Liver (tissue), 9 donors: Measurements from ENCODE around the gene SLC25A17. TPM values are rescaled to one million over a fixed set of nuclear protein-coding genes. Genes with fewer than 3 reads are reported as not detected.

Source experiments
- DNase-seq: peaks from one replicate; pipeline ENCODE4 v3.0.0-alpha.2; 2017; ENCODE audit warnings: low spot score
- H3K27ac ChIP-seq, 2 donors: one replicate each; pipeline ENCODE4 v1.7.0; 2013; ENCODE audit warnings: inconsistent platforms in 2 of 2, low read length in 2 of 2, control low read depth in 1 of 2, low read depth in 1 of 2, mild to moderate bottlenecking in 1 of 2
- H3K27me3 ChIP-seq, 4 donors: one replicate each; pipeline versions ENCODE4 v1.6.1 to v1.7.0; 2013; ENCODE audit warnings: low read length in 3 of 4, inconsistent platforms in 1 of 4, mild to moderate bottlenecking in 1 of 4, moderate library complexity in 1 of 4; ENCODE audit not compliant: control insufficient read depth in 4 of 4, insufficient read depth in 4 of 4
- H3K36me3 ChIP-seq, 4 donors: one replicate each; pipeline versions ENCODE4 v1.6.1 to v1.7.0; 2013; ENCODE audit warnings: low read length in 3 of 4, mild to moderate bottlenecking in 3 of 4, low read depth in 1 of 4, moderate library complexity in 1 of 4; ENCODE audit not compliant: control insufficient read depth in 4 of 4, insufficient read depth in 3 of 4
- H3K4me1 ChIP-seq, 4 donors: one replicate each; pipeline versions ENCODE4 v1.6.1 to v1.7.0; 2013; ENCODE audit warnings: low read length in 3 of 4, mild to moderate bottlenecking in 3 of 4, moderate library complexity in 1 of 4; ENCODE audit not compliant: control insufficient read depth in 4 of 4, insufficient read depth in 4 of 4
- H3K4me3 ChIP-seq, 3 donors: one replicate each; pipeline versions ENCODE4 v1.6.1 to v1.7.0; 2013; ENCODE audit warnings: low read length in 3 of 3, control low read depth in 1 of 3, low read depth in 1 of 3, mild to moderate bottlenecking in 1 of 3
- H3K9ac ChIP-seq, 2 donors: one replicate each; pipeline ENCODE4 v1.7.0; 2013; ENCODE audit warnings: low read length in 2 of 2, mild to moderate bottlenecking in 2 of 2, moderate library complexity in 2 of 2, control low read depth in 1 of 2, low read depth in 1 of 2
- H3K9me3 ChIP-seq, 4 donors: one replicate each; pipeline versions ENCODE4 v1.6.1 to v1.7.0; 2013; ENCODE audit warnings: low read length in 3 of 4; ENCODE audit not compliant: control insufficient read depth in 4 of 4
- ATF3 ChIP-seq: IDR thresholded peaks from 2 replicates; pipeline ENCODE4 v1.6.1; 2016; ENCODE audit warnings: antibody characterized with exemption
- CTCF ChIP-seq: fragments of 150-350 bp; IDR thresholded peaks from 2 replicates; pipeline ENCODE4 v1.5.1; 2017; ENCODE audit warnings: improper control_type of control experiment, low read depth, low read length; ENCODE audit not compliant: missing input control
- EGR1 ChIP-seq, 2 donors: IDR thresholded peaks; 2 replicates each; pipeline ENCODE4 v1.6.1; 2016 to 2018; ENCODE audit warnings: antibody characterized with exemption in 2 of 2, low read depth in 2 of 2
- FOXA1 ChIP-seq: IDR thresholded peaks from 2 replicates; pipeline ENCODE4 v1.6.1; 2016; ENCODE audit warnings: antibody characterized with exemption
- FOXA2 ChIP-seq: IDR thresholded peaks from 2 replicates; pipeline ENCODE4 v1.6.1; 2016; ENCODE audit warnings: antibody characterized with exemption
- GABPA ChIP-seq, 2 donors: IDR thresholded peaks in 1 of 2; conservative IDR thresholded peaks in 1 of 2; 2 replicates each; pipeline ENCODE4 v1.6.1; 2016; ENCODE audit warnings: antibody characterized with exemption in 2 of 2, mild to moderate bottlenecking in 1 of 2, moderate library complexity in 1 of 2
- HNF4A ChIP-seq, 2 donors: conservative IDR thresholded peaks; 2 replicates each; pipeline ENCODE4 v1.6.1; 2016; ENCODE audit warnings: antibody characterized with exemption in 2 of 2, mild to moderate bottlenecking in 2 of 2
- HNF4G ChIP-seq: IDR thresholded peaks from 2 replicates; pipeline ENCODE4 v1.6.1; 2016; ENCODE audit warnings: antibody characterized with exemption
- NR2F2 ChIP-seq: IDR thresholded peaks from 2 replicates; pipeline ENCODE4 v1.6.1; 2016; ENCODE audit warnings: antibody characterized with exemption
- RAD21 ChIP-seq, 2 donors: IDR thresholded peaks; 2 replicates each; pipeline ENCODE4 v1.6.1; 2016; ENCODE audit warnings: antibody characterized with exemption in 2 of 2, mild to moderate bottlenecking in 2 of 2
- REST ChIP-seq: IDR thresholded peaks from 2 replicates; pipeline ENCODE4 v1.6.1; 2016; ENCODE audit warnings: antibody characterized with exemption, mild to moderate bottlenecking
- RXRA ChIP-seq, 2 donors: IDR thresholded peaks; 2 replicates each; pipeline ENCODE4 v1.6.1; 2017 to 2018; ENCODE audit warnings: antibody characterized with exemption in 2 of 2, mild to moderate bottlenecking in 1 of 2
- TAF1 ChIP-seq: conservative IDR thresholded peaks from 2 replicates; pipeline ENCODE4 v1.6.1; 2016; ENCODE audit warnings: antibody characterized with exemption, mild to moderate bottlenecking
- YY1 ChIP-seq: IDR thresholded peaks from 2 replicates; pipeline ENCODE4 v1.6.1; 2016; ENCODE audit warnings: antibody characterized with exemption, mild to moderate bottlenecking
- ZBTB33 ChIP-seq: IDR thresholded peaks from 2 replicates; pipeline ENCODE4 v1.6.1; 2016; ENCODE audit warnings: antibody characterized with exemption
- WGBS: extraction: QIAGEN DNeasy Blood & Tissue Kit; methylation state at CpG from one replicate; pipeline ENCODE4 v1.1.7; 2013; 5-methylcytosine and 5-hydroxymethylcytosine counted together
- polyA plus RNA-seq, 2 donors: library from polyadenylated mRNA; stranded (reverse) in 1 of 2; unstranded in 1 of 2; fragments of 200-250 nt in 1 of 2; fragments of >200 nt in 1 of 2; fragmentation: Nextera tagmentation in 1 of 2; extraction: Ambion mirVana in 1 of 2; gene quantifications; one replicate each; pipeline versions ENCODE4 v1.2.1 to v1.2.3, GENCODE V29; 2013 to 2015
- total RNA-seq, 2 donors: library from RNA; depleted of rRNA; stranded (reverse); fragments of >200 nt; gene quantifications; one replicate each; pipeline ENCODE4 v1.2.3, GENCODE V29; 2014
- donor health status: healthy.
- donor health status: healthy.
- donor health status: healthy.
- donor health status: healthy.
- donor health status: healthy.

The SLC25A17 gene
- total and polyA plus RNA-seq, 4 donors: 7.3 to 17.5 (median 11.2) TPM

- peak overlapping the region; percentile 52 to 73 (median 66) for H3K4me3 ChIP-seq
- WGBS: 10% methylated on average over 4 of the region's 4 CpGs
- peak overlapping the region; percentile 39 to 67 for H3K27ac ChIP-seq
- H3K27me3 ChIP-seq: no peaks in the 10 kb centered on the region
- TF ChIP-seq HNF4G (no peak), YY1 (peak; percentile 4), EGR1 (IDR thresholded peaks at IDR 0.05; ENCODE audit: low read depth in 2 of 2) (peak in 1 of 2 donors; percentile 5)
- peaks cover 0 to 12% (median 5%) of the 10 kb centered on the region in 4 donors for H3K36me3 ChIP-seq
- no peak for DNase-seq
- peaks cover 3 to 27% (median 18%) of the 10 kb centered on the region in 4 donors for H3K4me1 ChIP-seq
- no peaks in the 10 kb centered on the region for H3K9me3 ChIP-seq
- H3K9ac ChIP-seq: peak overlapping the region; percentile 34 to 86
These were observed 524 bp upstream of the SLC25A17 start for GRCh38 chr22:40819599-40820140.

- Histone ChIP-seq H3K4me3 (peak overlapping the region; percentile 66 to 94 (median 87)), H3K36me3 (peaks cover 0 to 5% (median 3%) of the 10 kb centered on the region in 4 donors), H3K9me3 (no peaks in the 10 kb centered on the region), H3K27ac (no peak overlapping the region), H3K9ac (peak overlapping the region in 1 of 2 donors; percentile 61), H3K4me1 (peaks cover 3 to 27% (median 18%) of the 10 kb centered on the region in 4 donors), H3K27me3 (no peaks in the 10 kb centered on the region)
- no peak for TF ChIP-seq FOXA1
- TF ChIP-seq HNF4A (conservative IDR thresholded peaks at IDR 0.05): no peak
- TF ChIP-seq FOXA2: no peak
- no peak for TF ChIP-seq EGR1 (IDR thresholded peaks at IDR 0.05; ENCODE audit: low read depth in 2 of 2)
- no peak for TF ChIP-seq TAF1
- no peak for TF ChIP-seq REST
- no peak for DNase-seq
- 17% methylated on average over 14 of the region's 14 CpGs for WGBS
These were observed 877 bp downstream of the SLC25A17 start for GRCh38 chr22:40818192-40818746.

GRCh38 chr22:40817737-40818136 is 1.4 kb downstream of the SLC25A17 start:
- H3K4me1 ChIP-seq: peaks cover 3 to 27% (median 18%) of the 10 kb centered on the region in 4 donors
- H3K27me3 ChIP-seq: no peaks in the 10 kb centered on the region
- no peak for DNase-seq
- H3K4me3 ChIP-seq: no peak overlapping the region
- 93% methylated on average over 4 of the region's 4 CpGs for WGBS
- no peaks in the 10 kb centered on the region for H3K9me3 ChIP-seq
- H3K27ac ChIP-seq: no peak overlapping the region
- H3K36me3 ChIP-seq: peaks cover 0 to 2% (median under 1%) of the 10 kb centered on the region in 4 donors
- no peak overlapping the region for H3K9ac ChIP-seq
- TF ChIP-seq CTCF (no peak), ATF3 (no peak), TAF1 (no peak), HNF4A (conservative IDR thresholded peaks at IDR 0.05) (no peak), REST (no peak), GABPA (IDR thresholded peaks at IDR 0.05 in 1 of 2, conservative IDR thresholded peaks at IDR 0.05 in 1 of 2) (no peak), HNF4G (no peak), RAD21 (IDR thresholded peaks at IDR 0.05) (no peak), NR2F2 (no peak), ZBTB33 (no peak), EGR1 (IDR thresholded peaks at IDR 0.05; ENCODE audit: low read depth in 2 of 2) (no peak), RXRA (IDR thresholded peaks at IDR 0.05) (no peak)
